Fibroblast of lung (primary cell): ENCODE results near the gene SET. TPM values are rescaled to one million over a fixed set of nuclear protein-coding genes. Genes with fewer than 3 reads are reported as not detected.

Experiments used
- DNase-seq, 2 donors: peaks; one replicate each; pipeline versions ENCODE4 v3.0.0 to v3.0.0-alpha.2; 2010; ENCODE audit warnings: low read depth in 2 of 2
- H2AFZ ChIP-seq: 2 replicates; pipeline ENCODE4 v1.5.1; 2012; ENCODE audit warnings: low read length, control low read depth, inconsistent platforms
- H3K27ac ChIP-seq: 2 replicates; pipeline ENCODE4 v1.5.1; 2011; ENCODE audit warnings: low read length, control low read depth; ENCODE audit not compliant: insufficient read depth
- H3K27me3 ChIP-seq: 2 replicates; pipeline ENCODE4 v1.5.1; 2011; ENCODE audit warnings: mild to moderate bottlenecking, low read length; ENCODE audit not compliant: control insufficient read depth, insufficient read depth
- H3K36me3 ChIP-seq: 2 replicates; pipeline ENCODE4 v1.5.1; 2011; ENCODE audit warnings: low read length; ENCODE audit not compliant: control insufficient read depth, insufficient read depth
- H3K4me1 ChIP-seq: 2 replicates; pipeline ENCODE4 v1.5.1; 2011; ENCODE audit warnings: low read length; ENCODE audit not compliant: control insufficient read depth, insufficient read depth; ENCODE audit errors: extremely low read depth
- H3K4me2 ChIP-seq: 2 replicates; pipeline ENCODE4 v1.5.1; 2011; ENCODE audit warnings: low read length, control low read depth; ENCODE audit not compliant: insufficient read depth; ENCODE audit errors: extremely low read depth
- H3K4me3 ChIP-seq, 4 experiments: fragments of 200-600 bp in 1 of 4; sonication (generic) in 1 of 4; replicated peaks in 1 of 4; 2 replicates each; pipeline ENCODE4 v1.5.1; 2011 to 2016; ENCODE audit warnings: low read length in 4 of 4, low read depth in 3 of 4, mild to moderate bottlenecking in 3 of 4, control low read depth in 2 of 4, inconsistent platforms in 1 of 4, mixed read lengths in 1 of 4; ENCODE audit not compliant: insufficient read depth in 1 of 4; ENCODE audit errors: control extremely low read depth in 1 of 4
- H3K79me2 ChIP-seq: 2 replicates; pipeline ENCODE4 v1.5.1; 2012; ENCODE audit warnings: mild to moderate bottlenecking, low read length, inconsistent platforms; ENCODE audit not compliant: control insufficient read depth, insufficient read depth
- H3K9ac ChIP-seq: 2 replicates; pipeline ENCODE4 v1.5.1; 2011; ENCODE audit warnings: mild to moderate bottlenecking, low read length, control low read depth; ENCODE audit not compliant: insufficient read depth
- H3K9me3 ChIP-seq: 2 replicates; pipeline ENCODE4 v1.5.1; 2012; ENCODE audit warnings: low read depth, low read length; ENCODE audit not compliant: control insufficient read depth, insufficient read depth
- H4K20me1 ChIP-seq: 2 replicates; pipeline ENCODE4 v1.5.1; 2011; ENCODE audit warnings: low read length; ENCODE audit not compliant: control insufficient read depth, insufficient read depth; ENCODE audit errors: extremely low read depth
- CTCF ChIP-seq, 2 donors: IDR thresholded peaks in 1 of 2; conservative IDR thresholded peaks in 1 of 2; 1 replicate in 1 of 2; 2 replicates in 1 of 2; pipeline ENCODE4 v1.5.1; 2011 to 2012; ENCODE audit warnings: low read length in 2 of 2, control low read depth in 1 of 2, inconsistent platforms in 1 of 2, low read depth in 1 of 2, mild to moderate bottlenecking in 1 of 2
- EZH2 ChIP-seq: IDR thresholded peaks from 2 replicates; pipeline ENCODE4 v1.5.1; 2012; ENCODE audit warnings: low read length, control low read depth, mild to moderate bottlenecking; ENCODE audit errors: missing control alignments
- polyA plus RNA-seq, 2 donors: library from polyadenylated mRNA; depleted of rRNA in 1 of 2; stranded (reverse) in 1 of 2; unstranded in 1 of 2; fragments of >200 nt; gene quantifications; 2 replicates each; pipeline ENCODE4 v1.2.1, GENCODE V29; 2011 to 2012; ENCODE audit warnings: missing spikeins in 1 of 2
- total RNA-seq: library from RNA; depleted of rRNA; stranded (reverse); fragments of >200 nt; gene quantifications from 2 replicates; pipeline ENCODE4 v1.2.1, GENCODE V29; 2014

The SET gene
- total and polyA plus RNA-seq, 2 donors (not counting 1 experiment from before 2014, with no cell fraction given): 256 to 456 TPM

GRCh38 chr9:128687453-128687852 is 1.6 kb upstream of the SET start:
- Histone ChIP-seq H3K9me3 (no peaks in the 10 kb centered on the region), H3K79me2 (peaks cover 28% of the 10 kb centered on the region), H3K9ac (no peak overlapping the region), H3K4me3 (no peak overlapping the region), H3K4me2 (no peak overlapping the region), H3K27me3 (no peaks in the 10 kb centered on the region), H3K36me3 (peaks cover 2% of the 10 kb centered on the region), H3K4me1 (peaks cover 12% of the 10 kb centered on the region), H2AFZ (no peak overlapping the region), H3K27ac (no peak overlapping the region), H4K20me1 (peaks cover 5% of the 10 kb centered on the region)
- DNase-seq: no peak
- no peak for TF ChIP-seq CTCF (conservative IDR thresholded peaks at IDR 0.05 in 1 of 2, IDR thresholded peaks at IDR 0.05 in 1 of 2; ENCODE audit: low read depth in 1 of 2, low read length in 2 of 2)
- no peak for TF ChIP-seq EZH2

- H4K20me1 ChIP-seq: peaks cover 5% of the 10 kb centered on the region
- H3K4me2 ChIP-seq: no peak overlapping the region
- peaks cover 5% of the 10 kb centered on the region for H3K36me3 ChIP-seq
- peaks cover 12% of the 10 kb centered on the region for H3K4me1 ChIP-seq
- no peaks in the 10 kb centered on the region for H3K9me3 ChIP-seq
- H3K9ac ChIP-seq: peak overlapping the region; percentile 68
- no peaks in the 10 kb centered on the region for H3K27me3 ChIP-seq
- peaks cover 37% of the 10 kb centered on the region for H3K79me2 ChIP-seq
- no peak for TF ChIP-seq EZH2
- no peak for TF ChIP-seq CTCF (conservative IDR thresholded peaks at IDR 0.05 in 1 of 2, IDR thresholded peaks at IDR 0.05 in 1 of 2; ENCODE audit: low read depth in 1 of 2, low read length in 2 of 2)
- peak overlapping the region in 3 of 4 experiments; percentile 27 to 58 (median 46) for H3K4me3 ChIP-seq
- no peak overlapping the region for H2AFZ ChIP-seq
- peak in 1 of 2 donors; percentile 44 for DNase-seq
- H3K27ac ChIP-seq: peak overlapping the region; percentile 46
Measured at GRCh38 chr9:128689293-128689774, 312 bp downstream of the SET start.

GRCh38 chr9:128689820-128690683 is 1.0 kb downstream of the SET start:
- Histone ChIP-seq H3K4me1 (peaks cover 5% of the 10 kb centered on the region), H3K9ac (peak overlapping the region; percentile 73), H3K27ac (peak overlapping the region; percentile 74), H3K4me2 (peak overlapping the region; percentile 71), H3K79me2 (peaks cover 34% of the 10 kb centered on the region), H3K9me3 (no peaks in the 10 kb centered on the region), H2AFZ (no peak overlapping the region), H3K4me3 (peak overlapping the region; percentile 83 to 97 (median 92)), H3K36me3 (peaks cover 7% of the 10 kb centered on the region), H3K27me3 (no peaks in the 10 kb centered on the region), H4K20me1 (peaks cover 5% of the 10 kb centered on the region)
- TF ChIP-seq CTCF (conservative IDR thresholded peaks at IDR 0.05 in 1 of 2, IDR thresholded peaks at IDR 0.05 in 1 of 2; ENCODE audit: low read depth in 1 of 2, low read length in 2 of 2) (no peak), EZH2 (no peak)
- DNase-seq: peak; percentile 53 to 59
